H1 (cell line): ENCODE data around the gene AKAP9. TPM values are rescaled to one million over a fixed set of nuclear protein-coding genes. Genes with fewer than 3 reads are reported as not detected.

Experiments
- CTCF ChIA-PET: fragments of 300-600 bp; sonication (Branson Sonifier 250); formaldehyde crosslinking; loops from one replicate; lab custom pipeline; 2021; ENCODE audit not compliant: partially characterized antibody; lab: Charles Lee
- POLR2A ChIA-PET: fragments of 300-600 bp; sonication (Branson Sonifier 250); formaldehyde crosslinking; loops from one replicate; lab custom pipeline; 2021; ENCODE audit warnings: inconsistent platforms; ENCODE audit not compliant: partially characterized antibody; lab: Charles Lee
- DNase-seq, 2 experiments: peaks; one replicate each; pipeline versions ENCODE4 v3.0.0 to v3.0.0-alpha.2; 2010 to 2022; ENCODE audit warnings: low spot score in 2 of 2, low read depth in 1 of 2, mixed read lengths in 1 of 2
- FAIRE-seq: peaks from 2 replicates; lab custom pipeline; 2011; peaks lifted over from hg19 to GRCh38; lab: Jason Lieb, UNC
- H2AFZ ChIP-seq: 2 replicates; pipeline ENCODE4 v1.8.1; 2012; ENCODE audit warnings: low read length, inconsistent platforms
- H2AK5ac ChIP-seq: 2 replicates; pipeline ENCODE4 v1.6.1; 2013; ENCODE audit warnings: low read depth, low read length
- H2BK120ac ChIP-seq: replicated peaks from 2 replicates; pipeline ENCODE3; 2013; ENCODE audit warnings: low read depth, low read length, inconsistent platforms
- H2BK12ac ChIP-seq: 2 replicates; pipeline ENCODE4 v1.6.1; 2013; ENCODE audit warnings: low read depth, low read length
- H2BK15ac ChIP-seq: 2 replicates; pipeline ENCODE4 v1.6.1; 2013; ENCODE audit warnings: low read length
- H2BK20ac ChIP-seq: 2 replicates; pipeline ENCODE4 v1.6.1; 2013; ENCODE audit warnings: low read length
- H2BK5ac ChIP-seq: 2 replicates; pipeline ENCODE4 v1.6.1; 2013; ENCODE audit warnings: low read depth, low read length
- H3K14ac ChIP-seq: 2 replicates; pipeline ENCODE4 v1.6.1; 2013; ENCODE audit warnings: inconsistent platforms; ENCODE audit not compliant: insufficient read length
- H3K18ac ChIP-seq: 2 replicates; pipeline ENCODE4 v1.6.1; 2013; ENCODE audit warnings: low read length; ENCODE audit errors: extremely low read depth
- H3K23ac ChIP-seq: 2 replicates; pipeline ENCODE4 v1.6.1; 2013; ENCODE audit warnings: inconsistent platforms; ENCODE audit not compliant: insufficient read length
- H3K23me2 ChIP-seq: 2 replicates; pipeline ENCODE4 v1.6.1; 2013; ENCODE audit warnings: low read depth, low read length
- H3K27ac ChIP-seq: 2 replicates; pipeline ENCODE4 v1.6.1; 2011; ENCODE audit warnings: low read depth, low read length, inconsistent platforms
- H3K27me3 ChIP-seq, 4 experiments: replicated peaks in 1 of 4; 1 replicate in 1 of 4; 2 replicates in 3 of 4; pipeline versions ENCODE4 v1.6.1 to v1.8.1; 2011 to 2013; ENCODE audit warnings: low read length in 3 of 4, mild to moderate bottlenecking in 3 of 4, inconsistent platforms in 2 of 4, mixed read lengths in 2 of 4, moderate library complexity in 1 of 4; ENCODE audit not compliant: control insufficient read depth in 3 of 4, insufficient read depth in 3 of 4; ENCODE audit errors: extremely low read depth in 1 of 4
- H3K36me3 ChIP-seq, 4 experiments: 2 replicates each; pipeline versions ENCODE4 v1.6.1 to v1.8.1; 2011 to 2013; ENCODE audit warnings: mild to moderate bottlenecking in 4 of 4, low read length in 3 of 4, moderate library complexity in 2 of 4, control low read depth in 1 of 4, inconsistent platforms in 1 of 4; ENCODE audit not compliant: insufficient read depth in 4 of 4, control insufficient read depth in 2 of 4
- H3K4ac ChIP-seq: replicated peaks from 2 replicates; pipeline ENCODE3; 2013; ENCODE audit warnings: low read length, low read depth, mixed read lengths, inconsistent platforms; ENCODE audit not compliant: insufficient read length
- H3K4me1 ChIP-seq, 4 experiments: replicated peaks in 1 of 4; 1 replicate in 1 of 4; 2 replicates in 3 of 4; pipeline versions ENCODE4 v1.6.1 to v1.8.1; 2011 to 2013; ENCODE audit warnings: low read length in 3 of 4, inconsistent platforms in 2 of 4, mixed read lengths in 1 of 4; ENCODE audit not compliant: insufficient read depth in 4 of 4, control insufficient read depth in 3 of 4
- H3K4me2 ChIP-seq, 2 experiments: 2 replicates each; pipeline versions ENCODE4 v1.6.1 to v1.8.1; 2011 to 2013; ENCODE audit warnings: low read depth in 2 of 2, low read length in 2 of 2, control low read depth in 1 of 2, inconsistent platforms in 1 of 2, mild to moderate bottlenecking in 1 of 2; ENCODE audit not compliant: insufficient read depth in 1 of 2
- H3K4me3 ChIP-seq, 4 experiments: fragments of 200-600, 300-600 bp in 1 of 4; sonication (generic), shearing (Covaris generic), sonication (Bioruptor Twin) in 1 of 4; 2 replicates each; pipeline versions ENCODE4 v1.5.1 to v1.8.1; 2011 to 2016; ENCODE audit warnings: low read length in 4 of 4, low read depth in 3 of 4, control low read depth in 2 of 4, inconsistent platforms in 2 of 4, mild to moderate bottlenecking in 2 of 4, mixed read lengths in 1 of 4, moderate library complexity in 1 of 4; ENCODE audit not compliant: insufficient read depth in 2 of 4; ENCODE audit errors: extremely low read depth in 1 of 4
- H3K56ac ChIP-seq: replicated peaks from 2 replicates; pipeline ENCODE3; 2013; ENCODE audit warnings: low read depth, mild to moderate bottlenecking, mixed read lengths, low read length, inconsistent platforms; ENCODE audit not compliant: insufficient read length
- H3K79me1 ChIP-seq: 2 replicates; pipeline ENCODE4 v1.6.1; 2013; ENCODE audit warnings: low read depth, low read length, control low read depth
- H3K79me2 ChIP-seq, 2 experiments: 2 replicates each; pipeline versions ENCODE4 v1.6.1 to v1.8.1; 2012 to 2013; ENCODE audit warnings: low read length in 2 of 2, mild to moderate bottlenecking in 2 of 2, inconsistent platforms in 1 of 2; ENCODE audit not compliant: insufficient read depth in 2 of 2, control insufficient read depth in 1 of 2
- H3K9ac ChIP-seq, 4 experiments: replicated peaks in 1 of 4; 1 replicate in 1 of 4; 2 replicates in 3 of 4; pipeline versions ENCODE4 v1.6.1 to v1.8.1; 2011 to 2013; ENCODE audit warnings: low read depth in 3 of 4, low read length in 3 of 4, control low read depth in 2 of 4, mild to moderate bottlenecking in 2 of 4, moderate library complexity in 2 of 4, inconsistent platforms in 1 of 4; ENCODE audit errors: extremely low read depth in 1 of 4
- H3K9me3 ChIP-seq, 2 experiments: 2 replicates each; pipeline versions ENCODE4 v1.6.1 to v1.8.1; 2012 to 2013; ENCODE audit warnings: mild to moderate bottlenecking in 2 of 2, moderate library complexity in 2 of 2, control low read depth in 1 of 2, inconsistent platforms in 1 of 2, low read depth in 1 of 2, low read length in 1 of 2, mixed read lengths in 1 of 2; ENCODE audit not compliant: insufficient read depth in 2 of 2
- H4K20me1 ChIP-seq, 2 experiments: replicated peaks in 1 of 2; 2 replicates each; pipeline versions ENCODE3 to v1.8.1; 2011 to 2013; ENCODE audit warnings: inconsistent platforms in 2 of 2, low read length in 2 of 2, mild to moderate bottlenecking in 1 of 2; ENCODE audit not compliant: insufficient read depth in 2 of 2, control insufficient read depth in 1 of 2
- H4K5ac ChIP-seq: 2 replicates; pipeline ENCODE4 v1.6.1; 2013; ENCODE audit warnings: low read length, low read depth, mixed read lengths, inconsistent platforms; ENCODE audit not compliant: insufficient read length
- H4K8ac ChIP-seq: 2 replicates; pipeline ENCODE4 v1.8.0; 2013; ENCODE audit warnings: mild to moderate bottlenecking, moderate library complexity, low read length, inconsistent platforms; ENCODE audit not compliant: insufficient read depth; ENCODE audit errors: extremely low read depth
- H4K91ac ChIP-seq: replicated peaks from 2 replicates; pipeline ENCODE3; 2013; ENCODE audit warnings: low read length, mixed read lengths, inconsistent platforms; ENCODE audit not compliant: insufficient read length
- CTBP2 ChIP-seq: IDR thresholded peaks from 2 replicates; pipeline ENCODE4 v1.7.0; 2011; ENCODE audit warnings: borderline replicate concordance, mild to moderate bottlenecking, moderate library complexity, mixed read lengths, low read length; ENCODE audit not compliant: insufficient read depth, insufficient read length
- POLR2A ChIP-seq, 2 experiments: IDR thresholded peaks; 1 replicate in 1 of 2; 2 replicates in 1 of 2; pipeline ENCODE4 v1.6.1; 2011; ENCODE audit warnings: low read depth in 2 of 2, low read length in 2 of 2, mild to moderate bottlenecking in 2 of 2; ENCODE audit errors: control extremely low read depth in 1 of 2
- POLR2AphosphoS5 ChIP-seq: IDR thresholded peaks from 2 replicates; pipeline ENCODE4 v1.6.1; 2011; ENCODE audit warnings: low read depth, low read length
- SP2 ChIP-seq: IDR thresholded peaks from 2 replicates; pipeline ENCODE4 v1.6.1; 2012; ENCODE audit warnings: mild to moderate bottlenecking, low read length, inconsistent platforms
- TAF1 ChIP-seq: IDR thresholded peaks from 2 replicates; pipeline ENCODE4 v1.6.1; 2011; ENCODE audit warnings: mild to moderate bottlenecking, low read depth, low read length
- WGBS, 2 experiments: shearing (Covaris generic) in 1 of 2; methylation state at CpG; one replicate each; pipeline versions ENCODE4 v1.1.6 to v1.1.7; 2013 to 2015; ENCODE audit warnings: low lambda C conversion rate in 2 of 2, mixed read lengths in 2 of 2, inconsistent platforms in 1 of 2, low coverage in 1 of 2, missing lambda C conversion rate in 1 of 2; ENCODE audit not compliant: insufficient replicate concordance in 2 of 2, insufficient coverage in 1 of 2, insufficient read length in 1 of 2; ENCODE audit errors: extremely low coverage in 1 of 2, missing lambda C conversion rate in 1 of 2; 5-methylcytosine and 5-hydroxymethylcytosine counted together
- polyA plus RNA-seq, 7 experiments: library from polyadenylated mRNA; depleted of rRNA in 3 of 7; stranded (reverse) in 5 of 7; unstranded in 2 of 7; fragments of >200 nt in 5 of 7; fragments of 200-250 nt in 2 of 7; gene quantifications; 1 replicate in 5 of 7; 2 replicates in 1 of 7; 4 replicates in 1 of 7; pipeline versions ENCODE4 v1.2.1 to v1.2.3, GENCODE V29; 2011 to 2013; ENCODE audit warnings: missing spikeins in 2 of 7, mixed read lengths in 2 of 7
- total RNA-seq: library from RNA; stranded (reverse); fragmentation: NEBNext Ultra II Directional; extraction: Animal tissue kit (Norgen Biotek cat#: 25700); gene quantifications from 2 replicates; pipeline ENCODE4 v1.2.1, GENCODE V29; 2021
- TF ChIP-seq, protein P1 (sequence below): IDR thresholded peaks from 2 replicates; pipeline ENCODE4 v1.6.1; 2012; ENCODE audit warnings: inconsistent platforms

The AKAP9 gene
- total and polyA plus RNA-seq, 2 of the 8 experiments (the other 6 are each of a cell fraction or from before 2014, with no cell fraction given) = 6.2 to 26.3 TPM

- H3K27ac ChIP-seq = no peak overlapping the region
- no peaks in the 10 kb centered on the region for H4K20me1 ChIP-seq
- ChIA-PET POLR2A (no interaction called here), CTCF (interaction anchor here (0.7 to 0.8 kb wide), 2 partner anchors 45 to 115 kb away, joined by 3 read pairs; partner anchors contain the start of gene MTERF1)
- H2AFZ ChIP-seq = no peak overlapping the region
- FAIRE-seq (no peak), DNase-seq (no peak)
- no peaks in the 10 kb centered on the region for H3K27me3 ChIP-seq
- no peaks in the 10 kb centered on the region for H3K79me2 ChIP-seq
- H2BK15ac ChIP-seq = no peak overlapping the region
- H3K4me3 ChIP-seq = no peak overlapping the region
- no peak overlapping the region for H2BK120ac ChIP-seq
- H3K18ac ChIP-seq = no peak overlapping the region
- no peak overlapping the region for H3K23ac ChIP-seq
- no peak overlapping the region for H2BK5ac ChIP-seq
- H2BK12ac ChIP-seq = no peak overlapping the region
- H3K36me3 ChIP-seq = peaks cover 2 to 9% (median 4%) of the 10 kb centered on the region in 4 experiments; a peak in 7 of 8 replicates
- no peak overlapping the region for H2AK5ac ChIP-seq
- no peak overlapping the region for H3K4me2 ChIP-seq
- H2BK20ac ChIP-seq = no peak overlapping the region
- no peak overlapping the region for H4K91ac ChIP-seq
- H3K4ac ChIP-seq = no peak overlapping the region
- H3K4me1 ChIP-seq = no peaks in the 10 kb centered on the region
- H3K9ac ChIP-seq = no peak overlapping the region
- no peaks in the 10 kb centered on the region for H3K9me3 ChIP-seq
- no peaks in the 10 kb centered on the region for H3K23me2 ChIP-seq
- no peak overlapping the region for H4K8ac ChIP-seq
- TF ChIP-seq CTBP2 = no peak
- TF ChIP-seq, protein P1, sequence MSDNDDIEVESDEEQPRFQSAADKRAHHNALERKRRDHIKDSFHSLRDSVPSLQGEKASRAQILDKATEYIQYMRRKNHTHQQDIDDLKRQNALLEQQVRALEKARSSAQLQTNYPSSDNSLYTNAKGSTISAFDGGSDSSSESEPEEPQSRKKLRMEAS = no peak
- no peak for TF ChIP-seq TAF1
- no peak for TF ChIP-seq POLR2A (IDR thresholded peaks at IDR 0.05; ENCODE audit: control extremely low read depth in 1 of 2, low read depth in 2 of 2, low read length in 2 of 2)
- TF ChIP-seq SP2 = no peak
- no peak for TF ChIP-seq POLR2AphosphoS5
- no peak overlapping the region for H3K14ac ChIP-seq
- no peak overlapping the region for H3K56ac ChIP-seq
- no peaks in the 10 kb centered on the region for H3K79me1 ChIP-seq
- WGBS, 2 experiments = 82% methylated on average over 2 of the region's 2 CpGs; no CpG with 5 or more reads in 1 of the 2 experiments
- H4K5ac ChIP-seq = no peak overlapping the region
These were observed 54.9 kb downstream of the AKAP9 start for GRCh38 chr7:91995391-91996105.
